Measurements from ENCODE around the gene MEGF8.
"Not testable (repeated sequence)": the region's sequence is repeated elsewhere in the genome, so short reads cannot be mapped to it uniquely, and the experiment has no call there.

Gene MEGF8

GRCh38 chr19:42332059-42332458, 6.6 kb downstream of the MEGF8 start:
- DNase-seq (ENCODE audit: low read depth in 2 of 2), result no peak

GRCh38 chr19:42333018-42333417, 7.6 kb downstream of the MEGF8 start:
- DNase-seq (ENCODE audit: low read depth in 2 of 2), result no peak

GRCh38 chr19:42333975-42334696, 8.7 kb downstream of the MEGF8 start:
- no peak for DNase-seq (ENCODE audit: low read depth in 2 of 2)

GRCh38 chr19:42334697-42335373, 9.4 kb downstream of the MEGF8 start:
- DNase-seq (ENCODE audit: low read depth in 2 of 2), result no peak

GRCh38 chr19:42335374-42335936, 10.0 kb downstream of the MEGF8 start:
- no peak for DNase-seq (ENCODE audit: low read depth in 2 of 2)

GRCh38 chr19:42335971-42336370, 10.5 kb downstream of the MEGF8 start:
- no peak for DNase-seq (ENCODE audit: low read depth in 2 of 2)

GRCh38 chr19:42339126-42339860, 13.9 kb downstream of the MEGF8 start:
- DNase-seq (ENCODE audit: low read depth in 2 of 2), result not testable (repeated sequence)

GRCh38 chr19:42339922-42340321, 14.5 kb downstream of the MEGF8 start:
- DNase-seq (ENCODE audit: low read depth in 2 of 2), result not testable (repeated sequence)

- no peak for DNase-seq (ENCODE audit: low read depth in 2 of 2)
Observed at GRCh38 chr19:42343344-42344110, 18.1 kb downstream of the MEGF8 start.

- DNase-seq (ENCODE audit: low read depth in 2 of 2), result no peak
Observed at GRCh38 chr19:42344336-42344893, 19.0 kb downstream of the MEGF8 start.

GRCh38 chr19:42345191-42345812, 19.9 kb downstream of the MEGF8 start:
- DNase-seq (ENCODE audit: low read depth in 2 of 2), result no peak

- DNase-seq (ENCODE audit: low read depth in 2 of 2), result no peak
Observed at GRCh38 chr19:42348211-42348610, 22.8 kb downstream of the MEGF8 start.

- no peak for DNase-seq (ENCODE audit: low read depth in 2 of 2)
Observed at GRCh38 chr19:42349378-42350107, 24.1 kb downstream of the MEGF8 start.

GRCh38 chr19:42350417-42350816, 25.0 kb downstream of the MEGF8 start:
- no peak for DNase-seq (ENCODE audit: low read depth in 2 of 2)

GRCh38 chr19:42351079-42351735, 25.8 kb downstream of the MEGF8 start:
- no peak for DNase-seq (ENCODE audit: low read depth in 2 of 2)

- DNase-seq (ENCODE audit: low read depth in 2 of 2), result no peak
Observed at GRCh38 chr19:42352301-42353259, 27.1 kb downstream of the MEGF8 start.

- DNase-seq (ENCODE audit: low read depth in 2 of 2), result no peak
Observed at GRCh38 chr19:42353341-42354015, 28.0 kb downstream of the MEGF8 start.

- DNase-seq (ENCODE audit: low read depth in 2 of 2), result no peak
Observed at GRCh38 chr19:42355896-42356295, 30.5 kb downstream of the MEGF8 start.
